GM12878 (cell line): Measurements from ENCODE around the gene NTN1. TPM values are rescaled to one million over a fixed set of nuclear protein-coding genes. Genes with fewer than 3 reads are reported as not detected.

ENCODE experiments used
- ATAC-seq: fragments of 200-7000 bp; cut with Tn5 transposase; 3 replicates; pipeline ENCODE4 v1.9.1; 2020; ENCODE audit warnings: mild to moderate bottlenecking, moderate library complexity
- BruUV-seq: library from RNA; stranded (reverse); fragments of 400-500 nt; replicated peaks from 2 replicates; lab custom pipeline; 2021; lab: Mats Ljungman, UMichigan
- CTCF ChIA-PET: fragments of 300-600 bp; sonication (Branson Sonifier 250); formaldehyde crosslinking; extraction: SDS; loops from one replicate; lab custom pipeline; 2021; ENCODE audit warnings: inconsistent platforms; lab: Yijun Ruan, JAX
- POLR2A ChIA-PET: fragments of 350-600 bp; formaldehyde crosslinking; extraction: SDS; loops from one replicate; lab custom pipeline; 2021; ENCODE audit warnings: inconsistent platforms; lab: Charles Lee
- RAD21 ChIA-PET: fragments of 300-600 bp; sonication (Branson Sonifier 250); formaldehyde crosslinking; loops from one replicate; lab custom pipeline; 2023; ENCODE audit warnings: antibody characterized with exemption; ENCODE audit not compliant: unreplicated experiment; lab: Charles Lee
- SMC1A ChIA-PET: fragments of 300-600 bp; sonication (Branson Sonifier 250); formaldehyde crosslinking; loops from one replicate; lab custom pipeline; 2023; ENCODE audit not compliant: unreplicated experiment, uncharacterized antibody; lab: Charles Lee
- DNase-seq: peaks from one replicate; pipeline ENCODE4 v3.0.0-alpha.2; 2011; ENCODE audit warnings: low read depth, low spot score
- FAIRE-seq: peaks from 3 replicates; lab custom pipeline; 2011; peaks lifted over from hg19 to GRCh38; lab: Jason Lieb, UNC
- H2AFZ ChIP-seq: 2 replicates; pipeline ENCODE4 v1.6.0; 2011; ENCODE audit warnings: low read depth, low read length, control low read depth; ENCODE audit not compliant: control insufficient read depth
- H3K27ac ChIP-seq: 2 replicates; pipeline ENCODE4 v1.5.1; 2011; ENCODE audit warnings: control low read depth; ENCODE audit not compliant: control insufficient read depth, insufficient read depth
- H3K27me3 ChIP-seq, 2 experiments: replicated peaks in 1 of 2; 2 replicates each; pipeline versions ENCODE4 v1.6.0 to v1.6.1; 2011; ENCODE audit warnings: low read length in 1 of 2; ENCODE audit not compliant: control insufficient read depth in 2 of 2, insufficient read depth in 2 of 2
- H3K36me3 ChIP-seq, 2 experiments: 2 replicates each; pipeline ENCODE4 v1.5.1; 2011; ENCODE audit warnings: low read length in 1 of 2; ENCODE audit not compliant: control insufficient read depth in 2 of 2, insufficient read depth in 2 of 2
- H3K4me1 ChIP-seq: 2 replicates; pipeline ENCODE4 v1.6.1; 2011; ENCODE audit warnings: mild to moderate bottlenecking, low read length, moderate library complexity, mixed read lengths; ENCODE audit not compliant: control insufficient read depth, insufficient read depth
- H3K4me2 ChIP-seq: 2 replicates; pipeline ENCODE4 v1.6.0; 2011; ENCODE audit warnings: control low read depth; ENCODE audit not compliant: control insufficient read depth, insufficient read depth
- H3K4me3 ChIP-seq: fragments of 200-600 bp; sonication (generic); 2 replicates; pipeline ENCODE4 v1.5.1; 2016
- H3K79me2 ChIP-seq: 2 replicates; pipeline ENCODE4 v1.6.0; 2011; ENCODE audit warnings: low read length; ENCODE audit not compliant: control insufficient read depth, insufficient read depth
- H3K9ac ChIP-seq: 2 replicates; pipeline ENCODE4 v1.8.0; 2011; ENCODE audit warnings: low read length, control low read depth, mixed read lengths; ENCODE audit not compliant: control insufficient read depth, insufficient read depth
- H3K9me3 ChIP-seq: replicated peaks from 3 replicates; pipeline ENCODE4 v1.5.1; 2011; ENCODE audit warnings: mild to moderate bottlenecking, low read length; ENCODE audit not compliant: control insufficient read depth, insufficient read depth
- H4K20me1 ChIP-seq: 2 replicates; pipeline ENCODE4 v1.6.0; 2011; ENCODE audit not compliant: control insufficient read depth, insufficient read depth
- ATF7 ChIP-seq: fragments of 450-650 bp; IDR thresholded peaks from 2 replicates; pipeline ENCODE4 v1.6.1; 2016; ENCODE audit warnings: low read depth, mild to moderate bottlenecking
- CREM ChIP-seq: IDR thresholded peaks from 2 replicates; pipeline ENCODE4 v1.6.1; 2014; ENCODE audit warnings: antibody characterized with exemption, low read depth
- ETV6 ChIP-seq, 2 experiments: fragments of 450-650 bp in 1 of 2; IDR thresholded peaks in 1 of 2; conservative IDR thresholded peaks in 1 of 2; 2 replicates each; pipeline ENCODE4 v1.6.1; 2014; ENCODE audit warnings: antibody characterized with exemption in 1 of 2, borderline replicate concordance in 1 of 2, low read depth in 1 of 2, mild to moderate bottlenecking in 1 of 2, moderate library complexity in 1 of 2
- HDAC2 ChIP-seq: fragments of 200-600 bp; sonication (generic); IDR thresholded peaks from 2 replicates; pipeline ENCODE4 v1.6.1; 2017
- RELA ChIP-seq: fragments of 450-650 bp; IDR thresholded peaks from 2 replicates; pipeline ENCODE4 v1.8.0; 2014; ENCODE audit warnings: borderline replicate concordance; ENCODE audit not compliant: partially characterized antibody
- SIN3A ChIP-seq: IDR thresholded peaks from 2 replicates; pipeline ENCODE4 v1.6.1; 2012; ENCODE audit warnings: low read depth, low read length, improper control_type of control experiment
- ZNF207 ChIP-seq: fragments of 450-650 bp; IDR thresholded peaks from 2 replicates; pipeline ENCODE4 v1.6.1; 2014; ENCODE audit warnings: antibody characterized with exemption, mild to moderate bottlenecking, borderline replicate concordance
- ZNF274 ChIP-seq: IDR thresholded peaks from one replicate; pipeline ENCODE4 v1.8.0; 2011; ENCODE audit not compliant: insufficient read length, insufficient read depth
- ZNF622 ChIP-seq: fragments of 450-650 bp; IDR thresholded peaks from 2 replicates; pipeline ENCODE4 v1.6.1; 2017; ENCODE audit warnings: mild to moderate bottlenecking, inconsistent platforms
- ZNF687 ChIP-seq: fragments of 450-650 bp; IDR thresholded peaks from 2 replicates; pipeline ENCODE4 v1.6.1; 2017; ENCODE audit warnings: mild to moderate bottlenecking, moderate library complexity
- ZSCAN29 ChIP-seq: fragments of 450-650 bp; IDR thresholded peaks from 2 replicates; pipeline ENCODE4 v1.6.1; 2017; ENCODE audit warnings: mild to moderate bottlenecking, moderate library complexity
- WGBS: methylation state at CpG from one replicate; pipeline ENCODE4 v1.1.6; 2016; ENCODE audit warnings: low lambda C conversion rate; ENCODE audit not compliant: insufficient replicate concordance, insufficient coverage; ENCODE audit errors: missing lambda C conversion rate; 5-methylcytosine and 5-hydroxymethylcytosine counted together
- in situ Hi-C: fragments of 300-500 bp; cut with MboI; formaldehyde crosslinking; loops from 9 replicates; pipeline ENCODE4 v1.14.3; 2018; ENCODE audit warnings: mixed read lengths
- intact Hi-C: fragments of 100-400 bp; cut with micrococcal nuclease; formaldehyde crosslinking; loops from one replicate; pipeline ENCODE4 v1.14.2; 2022; ENCODE audit not compliant: unreplicated experiment
- polyA plus RNA-seq, 11 experiments: library from polyadenylated mRNA; depleted of rRNA in 4 of 11; unstranded in 6 of 11; stranded (reverse) in 5 of 11; fragments of >200 nt; fragmentation: Nextera tagmentation in 4 of 11; fragmentation: Illumina TruSeq in 1 of 11; extraction: Ambion mirVana in 4 of 11; extraction: Trizol in 1 of 11; gene quantifications; 1 replicate in 1 of 11; 2 replicates in 10 of 11; pipeline versions ENCODE4 v1.2.1 to v1.2.3, GENCODE V29; 2011 to 2016; ENCODE audit warnings: inconsistent platforms in 2 of 11, missing spikeins in 2 of 11, low read depth in 1 of 11
- total RNA-seq, 4 experiments: library from RNA; depleted of rRNA in 3 of 4; stranded (reverse); fragments of >200 nt in 3 of 4; fragmentation: Illumina TruSeq in 1 of 4; extraction: Trizol in 1 of 4; gene quantifications; 2 replicates each; pipeline versions ENCODE4 v1.2.1 to v1.2.3, GENCODE V29; 2013 to 2021

Gene NTN1
- total and polyA plus RNA-seq, 10 of the 15 experiments (the other 5 are each of a cell fraction or from before 2014, with no cell fraction given): 0.02 to 0.89 (median 0.35) TPM

- intact Hi-C loops: no loop called here
- ATAC-seq: no peak
These were observed 149.0 kb downstream of the NTN1 start for GRCh38 chr17:9170336-9170735.

More at GRCh38 chr17:9170336-9170735, 149.0 kb downstream of the NTN1 start:
- H4K20me1 ChIP-seq: no peaks in the 10 kb centered on the region
- H2AFZ ChIP-seq: no peak overlapping the region
- DNase-seq: no peak
- H3K9ac ChIP-seq: no peak overlapping the region
- CTCF ChIA-PET: interaction anchor here (1.0 kb wide), 1 partner anchor 122 kb away, joined by 3 read pairs; no protein-coding TSS in a partner anchor
- H3K4me1 ChIP-seq: no peaks in the 10 kb centered on the region
- H3K4me3 ChIP-seq: no peak overlapping the region
- in situ Hi-C loops: no loop called here
- 2% methylated on average over 4 of the region's 4 CpGs for WGBS
- no peaks in the 10 kb centered on the region for H3K27me3 ChIP-seq
- no peaks in the 10 kb centered on the region for H3K36me3 ChIP-seq
- H3K27ac ChIP-seq: no peak overlapping the region
- no peak overlapping the region for H3K4me2 ChIP-seq
- BruUV-seq: no TSS peak
- RAD21 ChIA-PET: no interaction called here
- POLR2A ChIA-PET: no interaction called here
- no peaks in the 10 kb centered on the region for H3K79me2 ChIP-seq
- TF ChIP-seq ZNF687: no peak
- no peak for TF ChIP-seq CREM
- TF ChIP-seq ZNF207: no peak
- no peak for TF ChIP-seq SIN3A
- no peak for TF ChIP-seq ZNF274
- TF ChIP-seq ZSCAN29: no peak
- no peak for TF ChIP-seq RELA
- TF ChIP-seq ETV6 (conservative IDR thresholded peaks at IDR 0.05 in 1 of 2, IDR thresholded peaks at IDR 0.05 in 1 of 2; ENCODE audit: borderline replicate concordance in 1 of 2, low read depth in 1 of 2): no peak
- TF ChIP-seq HDAC2: no peak
- TF ChIP-seq ATF7: no peak
- no peak for TF ChIP-seq ZNF622
- FAIRE-seq: no peak
- no peaks in the 10 kb centered on the region; the same call in 2 of the 3 replicates for H3K9me3 ChIP-seq
- SMC1A ChIA-PET: no interaction called here
